Adipocyte (in vitro differentiated cells): Measurements from ENCODE around the gene DMD.

Experiments used
- DNase-seq: peaks from one replicate; pipeline ENCODE4 v3.0.0-alpha.2; 2015; ENCODE audit warnings: low read depth
- H3K27me3 ChIP-seq: replicated peaks from 2 replicates; pipeline ENCODE4 v1.7.0; 2013; ENCODE audit warnings: mild to moderate bottlenecking, low read length, moderate library complexity; ENCODE audit not compliant: control insufficient read depth, insufficient read depth
- H3K36me3 ChIP-seq: 2 replicates; pipeline ENCODE4 v1.7.0; 2013; ENCODE audit warnings: low read length, mild to moderate bottlenecking, moderate library complexity; ENCODE audit not compliant: control insufficient read depth, insufficient read depth, severe bottlenecking
- H3K4me1 ChIP-seq: 2 replicates; pipeline ENCODE4 v1.7.0; 2013; ENCODE audit warnings: mild to moderate bottlenecking, low read length, moderate library complexity; ENCODE audit not compliant: control insufficient read depth, insufficient read depth
- H3K4me3 ChIP-seq: 2 replicates; pipeline ENCODE4 v1.7.0; 2013; ENCODE audit warnings: mild to moderate bottlenecking, low read length, moderate library complexity
- H3K9ac ChIP-seq: 2 replicates; pipeline ENCODE4 v1.7.0; 2013; ENCODE audit warnings: mild to moderate bottlenecking, low read length, moderate library complexity
- H3K9me3 ChIP-seq: 2 replicates; pipeline ENCODE4 v1.7.0; 2013; ENCODE audit warnings: mild to moderate bottlenecking, low read length, moderate library complexity; ENCODE audit not compliant: control insufficient read depth

DMD gene

GRCh38 chrX:31349515-31349914, 1861.8 kb downstream of the DMD start:
- no peak overlapping the region for H3K9ac ChIP-seq
- H3K4me3 ChIP-seq = no peak overlapping the region
- DNase-seq = no peak
- H3K27me3 ChIP-seq = peaks cover 5% of the 10 kb centered on the region
- no peaks in the 10 kb centered on the region for H3K4me1 ChIP-seq
- no peaks in the 10 kb centered on the region for H3K36me3 ChIP-seq
- H3K9me3 ChIP-seq = no peaks in the 10 kb centered on the region

- Histone ChIP-seq H3K36me3 (no peaks in the 10 kb centered on the region), H3K4me3 (no peak overlapping the region), H3K9ac (no peak overlapping the region), H3K4me1 (peaks cover 14% of the 10 kb centered on the region), H3K9me3 (no peaks in the 10 kb centered on the region), H3K27me3 (no peaks in the 10 kb centered on the region)
- no peak for DNase-seq
Observed at GRCh38 chrX:31340587-31340986, 1870.8 kb downstream of the DMD start.

GRCh38 chrX:31338991-31339350, 1872.4 kb downstream of the DMD start:
- peaks cover 14% of the 10 kb centered on the region for H3K4me1 ChIP-seq
- DNase-seq = no peak
- H3K4me3 ChIP-seq = no peak overlapping the region
- no peaks in the 10 kb centered on the region for H3K9me3 ChIP-seq
- H3K36me3 ChIP-seq = no peaks in the 10 kb centered on the region
- H3K27me3 ChIP-seq = no peaks in the 10 kb centered on the region
- H3K9ac ChIP-seq = peak overlapping the region; percentile 21

DNA sequence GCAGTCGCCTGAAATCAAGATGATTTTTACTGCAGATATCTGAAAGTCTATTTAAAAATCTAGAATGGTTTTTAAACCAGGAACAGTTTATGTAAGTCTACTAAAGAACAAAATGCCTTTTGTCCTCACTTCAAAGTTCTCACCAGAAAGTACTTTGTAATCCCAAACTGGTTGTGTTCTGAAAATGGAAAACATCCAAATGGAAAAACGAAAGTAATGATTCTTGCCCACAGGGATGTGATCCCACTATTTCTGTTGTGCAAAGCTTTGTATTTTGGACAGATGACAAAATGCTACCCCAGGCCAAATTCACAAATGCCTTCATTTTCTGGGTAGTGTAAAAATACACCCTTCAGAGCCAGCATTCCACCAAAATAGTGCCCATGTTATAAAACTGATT, 1874.0 kb downstream of the DMD start:
- no peaks in the 10 kb centered on the region for H3K27me3 ChIP-seq
- H3K9me3 ChIP-seq = no peaks in the 10 kb centered on the region
- H3K4me1 ChIP-seq = peaks cover 14% of the 10 kb centered on the region
- no peak overlapping the region for H3K9ac ChIP-seq
- no peak overlapping the region for H3K4me3 ChIP-seq
- H3K36me3 ChIP-seq = no peaks in the 10 kb centered on the region
- no peak for DNase-seq

DNA sequence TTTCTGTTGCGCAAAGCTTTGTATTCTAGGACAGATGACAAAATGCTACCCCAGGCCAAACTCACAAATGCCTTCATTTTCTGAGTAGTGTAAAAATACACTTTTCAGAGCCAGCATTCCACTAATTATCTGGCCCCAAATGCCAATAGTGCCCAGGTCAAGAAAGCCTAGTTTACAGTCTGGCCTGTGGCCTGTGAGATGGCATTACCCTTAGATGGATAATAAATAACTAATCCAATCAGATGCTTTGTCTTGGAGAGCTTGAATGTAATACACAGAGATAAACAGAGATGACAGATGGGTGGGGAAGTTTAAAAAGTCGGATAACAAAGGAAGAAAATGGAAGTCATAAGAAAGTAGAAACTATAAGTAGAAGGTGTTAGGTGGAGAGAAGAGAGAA, 1874.9 kb downstream of the DMD start:
- Histone ChIP-seq H3K4me3 (no peak overlapping the region), H3K4me1 (peaks cover 14% of the 10 kb centered on the region), H3K36me3 (no peaks in the 10 kb centered on the region), H3K9me3 (no peaks in the 10 kb centered on the region), H3K27me3 (no peaks in the 10 kb centered on the region), H3K9ac (no peak overlapping the region)
- no peak for DNase-seq

DNA sequence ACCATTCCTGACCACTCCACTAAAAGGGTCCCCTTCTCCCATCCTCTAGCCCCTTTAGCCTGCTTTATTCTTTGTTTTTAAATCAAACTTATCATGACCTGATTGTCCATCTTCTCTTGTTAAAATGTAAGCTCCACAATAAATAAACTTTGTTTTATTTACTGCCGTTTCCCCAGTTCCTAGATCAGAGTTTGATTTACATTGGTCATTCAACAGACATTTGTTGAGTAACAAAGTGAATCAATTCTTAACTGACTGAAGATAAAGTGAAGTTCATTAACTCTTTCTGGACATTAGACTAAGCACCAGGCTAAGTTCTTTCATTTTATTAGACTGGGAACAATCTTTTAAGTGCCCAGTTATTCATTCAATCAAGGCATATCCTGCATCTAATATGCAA, 1876.4 kb downstream of the DMD start:
- Histone ChIP-seq H3K9me3 (no peaks in the 10 kb centered on the region), H3K36me3 (no peaks in the 10 kb centered on the region), H3K27me3 (no peaks in the 10 kb centered on the region), H3K9ac (no peak overlapping the region), H3K4me3 (no peak overlapping the region), H3K4me1 (peaks cover 14% of the 10 kb centered on the region)
- no peak for DNase-seq

GRCh38 chrX:31333165-31333831, 1878.1 kb downstream of the DMD start:
- H3K36me3 ChIP-seq = no peaks in the 10 kb centered on the region
- no peak overlapping the region for H3K4me3 ChIP-seq
- H3K4me1 ChIP-seq = peaks cover 6% of the 10 kb centered on the region
- H3K27me3 ChIP-seq = no peaks in the 10 kb centered on the region
- no peaks in the 10 kb centered on the region for H3K9me3 ChIP-seq
- no peak overlapping the region for H3K9ac ChIP-seq
- peak; percentile 47 for DNase-seq

DNA sequence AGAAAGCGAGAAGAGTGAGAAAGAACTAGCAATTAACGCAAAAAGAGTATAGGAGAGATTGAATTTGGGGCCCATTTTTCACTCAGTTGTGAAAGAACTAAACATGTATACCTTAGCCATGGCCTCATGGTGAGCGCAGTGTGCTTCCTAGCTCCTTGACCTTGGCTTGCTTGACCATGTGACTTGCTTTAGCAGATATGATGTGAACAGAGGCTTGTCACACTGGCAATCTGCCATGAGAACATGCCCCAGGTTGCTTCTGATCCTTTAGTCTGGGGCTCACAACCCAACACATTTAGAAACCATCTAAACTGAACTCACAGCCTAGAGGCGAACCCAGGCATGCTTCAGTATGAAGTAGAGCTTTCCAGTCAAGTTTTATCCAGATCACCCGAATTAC, 1879.4 kb downstream of the DMD start:
- H3K36me3 ChIP-seq = no peaks in the 10 kb centered on the region
- H3K4me1 ChIP-seq = no peaks in the 10 kb centered on the region
- H3K27me3 ChIP-seq = no peaks in the 10 kb centered on the region
- no peak overlapping the region for H3K9ac ChIP-seq
- no peaks in the 10 kb centered on the region for H3K9me3 ChIP-seq
- no peak for DNase-seq
- H3K4me3 ChIP-seq = no peak overlapping the region

DNA sequence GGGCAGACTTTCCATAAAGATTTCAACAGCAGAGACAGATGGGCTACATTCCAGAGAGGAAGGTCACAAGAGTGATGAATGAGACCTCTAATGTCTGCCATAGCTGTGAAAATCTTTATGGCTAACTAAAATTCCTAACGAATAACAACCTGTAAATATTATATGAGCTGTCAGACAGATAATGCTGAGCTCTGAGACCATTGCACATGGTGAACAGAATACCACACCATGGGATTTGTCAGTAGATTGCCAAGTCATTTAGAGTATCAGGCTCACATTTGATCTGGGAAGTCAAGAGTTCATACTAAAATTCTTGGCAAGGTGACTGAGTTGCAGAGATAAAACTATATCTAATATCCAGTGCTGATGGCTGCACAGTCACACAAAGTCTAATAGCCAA, 1880.3 kb downstream of the DMD start:
- no peak overlapping the region for H3K9ac ChIP-seq
- no peaks in the 10 kb centered on the region for H3K9me3 ChIP-seq

DNA sequence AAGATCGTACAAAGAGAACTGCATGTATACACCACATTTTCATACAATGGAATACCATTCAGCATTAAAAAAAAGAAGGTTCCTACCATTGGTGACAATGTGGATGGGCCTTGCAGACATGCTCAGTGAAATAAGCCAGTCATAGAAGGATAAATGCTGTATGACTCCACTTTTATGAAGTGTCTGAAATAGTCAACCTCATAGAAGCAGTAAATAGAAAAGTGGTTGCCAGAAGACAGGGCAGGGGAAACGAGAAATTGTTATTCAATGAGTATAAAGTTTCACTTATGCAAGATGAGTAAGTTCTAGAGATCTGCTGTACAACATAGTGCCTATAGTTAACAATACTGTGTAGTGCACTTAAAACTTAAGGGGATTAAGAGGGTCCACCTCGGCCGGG, 1882.1 kb downstream of the DMD start:
- no peak for DNase-seq
- H3K4me1 ChIP-seq = no peaks in the 10 kb centered on the region
- no peaks in the 10 kb centered on the region for H3K27me3 ChIP-seq
- no peak overlapping the region for H3K4me3 ChIP-seq
- no peaks in the 10 kb centered on the region for H3K36me3 ChIP-seq
- H3K9ac ChIP-seq = no peak overlapping the region
- H3K9me3 ChIP-seq = no peaks in the 10 kb centered on the region

More for the DNA sequence above, 1880.3 kb downstream of the DMD start:
- DNase-seq = no peak
- Histone ChIP-seq H3K27me3 (no peaks in the 10 kb centered on the region), H3K36me3 (no peaks in the 10 kb centered on the region), H3K4me1 (no peaks in the 10 kb centered on the region), H3K4me3 (no peak overlapping the region)

DNA sequence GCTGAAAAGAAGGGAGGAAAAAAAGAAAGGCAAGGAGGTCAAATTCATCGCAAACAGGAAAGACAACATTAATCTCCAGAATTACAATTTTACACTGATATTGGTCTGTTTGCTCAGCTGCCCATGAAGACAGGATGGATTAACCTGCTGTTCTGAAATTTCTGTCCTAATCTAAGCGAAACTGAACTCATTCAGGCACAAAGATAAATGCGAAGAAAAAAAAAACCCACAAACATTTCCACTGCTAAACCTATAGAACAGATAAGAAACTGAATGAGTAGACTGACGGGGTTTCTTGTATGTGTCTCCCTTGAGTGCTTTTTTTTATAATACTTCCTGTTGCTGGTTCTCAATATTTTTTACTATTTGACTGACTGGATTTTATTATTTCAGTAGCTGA, 1887.7 kb downstream of the DMD start:
- no peak for DNase-seq
- Histone ChIP-seq H3K4me3 (no peak overlapping the region), H3K9ac (no peak overlapping the region), H3K27me3 (no peaks in the 10 kb centered on the region), H3K9me3 (no peaks in the 10 kb centered on the region), H3K4me1 (peaks cover 6% of the 10 kb centered on the region), H3K36me3 (no peaks in the 10 kb centered on the region)

- peaks cover 6% of the 10 kb centered on the region for H3K4me1 ChIP-seq
- no peaks in the 10 kb centered on the region for H3K36me3 ChIP-seq
- H3K27me3 ChIP-seq = no peaks in the 10 kb centered on the region
- H3K9ac ChIP-seq = no peak overlapping the region
- H3K9me3 ChIP-seq = no peaks in the 10 kb centered on the region
- no peak overlapping the region for H3K4me3 ChIP-seq
- DNase-seq = no peak
Observed at GRCh38 chrX:31320740-31321139, 1890.6 kb downstream of the DMD start.
